Measurements from ENCODE around the gene EIF2B5. TPM values are rescaled to one million over a fixed set of nuclear protein-coding genes. Genes with fewer than 3 reads are reported as not detected.

The EIF2B5 gene
- total and polyA plus RNA-seq, 2 donors = 34.2 to 38.2 TPM

DNA sequence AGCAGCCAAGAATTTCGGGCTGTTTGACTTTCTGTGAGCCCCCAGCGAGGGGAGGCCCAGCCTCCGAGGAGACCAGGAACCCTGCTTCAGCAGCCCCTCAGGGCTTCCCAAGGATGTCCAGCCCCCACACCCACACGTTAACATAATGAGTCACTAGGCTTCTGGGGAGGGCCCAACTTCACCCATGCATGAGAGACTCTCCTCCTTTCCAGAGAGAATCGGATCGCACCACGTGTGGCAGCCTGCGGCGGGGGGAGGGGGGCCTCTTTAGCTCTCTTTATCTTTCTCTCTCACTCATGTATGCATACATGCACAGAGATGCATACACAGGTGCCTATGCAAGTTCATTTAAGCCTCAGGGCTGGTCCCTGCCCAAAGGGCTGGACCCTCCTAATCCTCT is 36.4 kb downstream of the EIF2B5 start:
- H3K4me3 ChIP-seq (ENCODE audit: low read depth, low read length) = no peak overlapping the region

DNA sequence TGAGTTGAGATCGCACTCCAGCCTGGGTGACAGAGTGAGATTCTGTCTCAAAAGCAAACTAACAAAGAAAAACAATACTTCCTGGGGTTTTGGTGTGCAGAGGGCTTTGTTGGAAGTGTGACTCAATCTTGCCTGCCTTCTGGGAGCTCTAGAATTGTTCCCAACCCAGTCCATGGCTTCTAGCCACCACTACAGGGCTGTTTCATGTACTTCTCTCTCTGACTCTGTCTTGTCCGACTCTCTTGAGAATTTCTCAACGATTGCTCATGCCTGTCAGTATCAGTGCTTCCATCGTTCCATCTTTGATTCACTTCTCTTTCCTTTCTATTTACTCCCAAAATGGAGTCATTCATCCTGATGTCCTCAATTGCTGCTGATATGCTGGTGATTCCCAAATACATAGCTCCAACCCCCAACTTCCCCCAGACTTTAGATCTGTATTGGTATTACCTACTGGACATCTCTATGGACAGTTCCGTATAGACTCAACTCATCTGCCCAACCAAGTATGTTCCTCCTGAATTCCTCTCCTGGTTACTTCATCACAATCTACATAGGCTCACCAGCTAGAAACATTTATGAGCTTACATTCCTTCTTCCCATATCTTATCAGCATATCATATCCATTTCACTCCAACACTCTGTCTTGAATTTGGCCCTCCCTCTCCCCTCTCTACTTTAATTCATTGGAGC is 37.7 kb downstream of the EIF2B5 start:
- DNase-seq (ENCODE audit: extremely low spot score) = no peak
- Histone ChIP-seq H3K27ac (ENCODE audit: low read depth) (no peak overlapping the region), H3K36me3 (ENCODE audit: insufficient read depth) (no peaks in the 10 kb centered on the region), H3K4me3 (ENCODE audit: low read depth, low read length) (no peak overlapping the region), H3K4me1 (ENCODE audit: insufficient read depth) (no peaks in the 10 kb centered on the region)
- 72% methylated on average over 5 of the region's 5 CpGs for WGBS

More for the DNA sequence above, 36.4 kb downstream of the EIF2B5 start:
- WGBS = 72% methylated on average over 9 of the region's 9 CpGs
- no peaks in the 10 kb centered on the region for H3K4me1 ChIP-seq (ENCODE audit: insufficient read depth)
- H3K27ac ChIP-seq (ENCODE audit: low read depth) = no peak overlapping the region
- no peaks in the 10 kb centered on the region for H3K36me3 ChIP-seq (ENCODE audit: insufficient read depth)
- no peak for DNase-seq (ENCODE audit: extremely low spot score)

- H3K4me3 ChIP-seq (ENCODE audit: low read depth, low read length) = no peak overlapping the region
- WGBS = 80% methylated on average over 2 of the region's 2 CpGs
- no peaks in the 10 kb centered on the region for H3K4me1 ChIP-seq (ENCODE audit: insufficient read depth)
- no peak for DNase-seq (ENCODE audit: extremely low spot score)
- H3K27ac ChIP-seq (ENCODE audit: low read depth) = no peak overlapping the region
- H3K36me3 ChIP-seq (ENCODE audit: insufficient read depth) = no peaks in the 10 kb centered on the region
These were observed 38.2 kb downstream of the EIF2B5 start for GRCh38 chr3:184173374-184173722.

DNA sequence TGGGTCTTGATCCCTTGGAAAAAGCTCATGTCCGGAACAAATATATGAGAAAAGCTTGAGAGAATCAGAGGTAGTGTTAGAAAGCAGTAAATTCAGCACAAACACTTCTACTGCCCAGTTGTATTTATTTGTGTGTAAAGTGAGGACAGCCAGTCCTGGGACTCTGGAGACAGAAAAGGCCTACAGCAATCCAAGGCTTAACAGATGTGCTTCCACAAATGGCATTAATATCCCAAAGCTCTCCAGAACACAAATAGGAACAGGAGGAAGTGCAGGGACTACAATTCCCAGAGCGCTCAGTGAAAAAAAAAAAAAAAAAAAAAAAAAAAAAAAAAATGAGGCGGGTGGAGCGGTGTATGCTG is 39.1 kb downstream of the EIF2B5 start:
- H3K36me3 ChIP-seq (ENCODE audit: insufficient read depth) = peaks cover 2% of the 10 kb centered on the region

GRCh38 chr3:184174646-184175492 is 39.7 kb downstream of the EIF2B5 start, which contains the start of gene AP2M1:
TSS of gene AP2M1 (plus strand) at chr3:184174855. CDS start at chr3:184176994, 2,139 bp downstream.
- H3K4me1 ChIP-seq (ENCODE audit: insufficient read depth) = no peaks in the 10 kb centered on the region
- under 1% methylated on average over 73 of the region's 73 CpGs for WGBS
- peaks cover 2% of the 10 kb centered on the region for H3K36me3 ChIP-seq (ENCODE audit: insufficient read depth)
- DNase-seq (ENCODE audit: extremely low spot score) = peak; percentile 97
- peak within 1 kb of the TSS; percentile 88 for H3K27ac ChIP-seq (ENCODE audit: low read depth)
- H3K4me3 ChIP-seq (ENCODE audit: low read depth, low read length) = peak within 1 kb of the TSS; percentile 93

More for the DNA sequence above, 39.1 kb downstream of the EIF2B5 start:
- no peaks in the 10 kb centered on the region for H3K4me1 ChIP-seq (ENCODE audit: insufficient read depth)
- no peak overlapping the region for H3K27ac ChIP-seq (ENCODE audit: low read depth)
- no peak for DNase-seq (ENCODE audit: extremely low spot score)
- WGBS = 7% methylated on average over 4 of the region's 4 CpGs
- H3K4me3 ChIP-seq (ENCODE audit: low read depth, low read length) = no peak overlapping the region

- 19% methylated on average over 8 of the region's 8 CpGs for WGBS
- no peaks in the 10 kb centered on the region for H3K4me1 ChIP-seq (ENCODE audit: insufficient read depth)
- no peak for DNase-seq (ENCODE audit: extremely low spot score)
- peaks cover 5% of the 10 kb centered on the region for H3K36me3 ChIP-seq (ENCODE audit: insufficient read depth)
- peak overlapping the region; percentile 93 for H3K4me3 ChIP-seq (ENCODE audit: low read depth, low read length)
- H3K27ac ChIP-seq (ENCODE audit: low read depth) = no peak overlapping the region
These were observed 40.3 kb downstream of the EIF2B5 start for GRCh38 chr3:184175506-184175905.

DNA sequence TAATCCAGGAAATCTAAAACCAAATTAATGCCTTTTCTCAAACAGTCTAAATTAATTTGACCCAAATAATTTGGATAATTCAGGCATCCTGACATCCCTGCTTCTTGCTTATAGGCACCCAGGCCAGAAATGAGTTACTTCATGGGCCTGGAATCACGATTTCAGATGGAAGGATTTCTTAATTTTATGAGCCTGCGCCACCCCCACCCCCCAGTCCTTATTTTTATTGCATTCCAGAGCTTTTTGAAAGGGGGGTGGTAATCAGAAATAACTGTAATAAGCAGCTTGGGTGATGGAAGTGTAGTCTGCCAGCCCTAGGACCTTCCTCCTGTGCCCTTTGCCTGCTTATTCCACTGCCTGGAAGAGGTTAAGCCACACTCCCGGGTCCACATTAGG is 40.8 kb downstream of the EIF2B5 start:
- H3K36me3 ChIP-seq (ENCODE audit: insufficient read depth) = peaks cover 9% of the 10 kb centered on the region
- no peaks in the 10 kb centered on the region for H3K4me1 ChIP-seq (ENCODE audit: insufficient read depth)
- no peak for DNase-seq (ENCODE audit: extremely low spot score)
- H3K27ac ChIP-seq (ENCODE audit: low read depth) = peak overlapping the region; percentile 68
- 12% methylated on average over 3 of the region's 3 CpGs for WGBS
- peak overlapping the region; percentile 24 for H3K4me3 ChIP-seq (ENCODE audit: low read depth, low read length)

DNA sequence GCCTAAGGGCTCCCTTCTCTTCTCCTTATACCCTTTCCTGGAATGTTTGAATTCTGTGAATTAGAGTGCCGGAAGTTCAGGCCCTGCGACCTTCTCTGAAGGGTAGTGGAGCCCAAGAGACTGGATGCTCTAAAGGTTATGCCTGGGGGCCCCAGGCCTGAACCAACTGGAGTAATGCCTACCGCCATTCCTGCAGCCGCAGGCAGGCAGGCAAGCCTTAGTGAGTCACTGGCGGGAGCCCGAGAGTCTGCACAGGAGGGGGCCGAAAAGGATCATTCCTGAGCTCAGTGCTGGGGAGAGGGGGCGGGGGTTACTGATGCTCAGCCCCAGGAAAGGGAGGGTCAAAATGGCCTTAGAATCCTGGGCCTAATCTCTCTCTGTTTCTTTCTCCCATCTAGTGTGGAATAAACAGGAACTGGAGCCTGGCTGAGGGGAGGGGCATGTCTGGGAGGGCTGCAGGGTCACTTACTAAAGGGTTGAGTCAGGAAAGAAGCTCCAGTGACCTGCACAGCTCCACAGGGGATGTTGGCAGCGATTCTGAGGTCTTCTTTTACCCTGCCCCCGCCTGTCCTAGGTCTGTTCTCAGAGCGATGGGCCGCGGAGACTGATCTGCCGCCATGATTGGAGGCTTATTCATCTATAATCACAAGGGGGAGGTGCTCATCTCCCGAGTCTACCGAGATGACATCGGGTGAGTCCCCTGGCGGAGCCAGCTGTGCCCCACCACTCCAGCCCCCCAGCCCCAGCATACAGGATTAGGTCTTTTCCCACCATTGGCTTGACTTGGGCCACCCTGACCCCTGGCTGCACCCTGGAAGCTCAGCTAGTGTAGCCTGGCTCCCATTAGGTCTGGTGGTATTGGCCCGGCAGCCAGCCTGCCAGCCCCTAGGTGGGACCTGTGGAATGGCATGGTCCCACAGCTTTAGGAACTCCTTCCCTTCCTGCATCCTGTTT is 41.5 kb downstream of the EIF2B5 start:
- DNase-seq (ENCODE audit: extremely low spot score) = no peak
- peak overlapping the region; percentile 68 for H3K27ac ChIP-seq (ENCODE audit: low read depth)
- H3K4me3 ChIP-seq (ENCODE audit: low read depth, low read length) = peak overlapping the region; percentile 24
- peaks cover 9% of the 10 kb centered on the region for H3K36me3 ChIP-seq (ENCODE audit: insufficient read depth)
- no peaks in the 10 kb centered on the region for H3K4me1 ChIP-seq (ENCODE audit: insufficient read depth)
- 20% methylated on average over 19 of the region's 19 CpGs for WGBS

GRCh38 chr3:184177331-184177731 is 42.2 kb downstream of the EIF2B5 start:
- H3K4me1 ChIP-seq (ENCODE audit: insufficient read depth) = no peaks in the 10 kb centered on the region
- DNase-seq (ENCODE audit: extremely low spot score) = no peak
- peak overlapping the region; percentile 5 for H3K27ac ChIP-seq (ENCODE audit: low read depth)
- no peak overlapping the region for H3K4me3 ChIP-seq (ENCODE audit: low read depth, low read length)
- H3K36me3 ChIP-seq (ENCODE audit: insufficient read depth) = peaks cover 10% of the 10 kb centered on the region
- 14% methylated on average over 4 of the region's 4 CpGs for WGBS

GRCh38 chr3:184177767-184178306 is 42.7 kb downstream of the EIF2B5 start:
- Histone ChIP-seq H3K4me3 (ENCODE audit: low read depth, low read length) (no peak overlapping the region), H3K36me3 (ENCODE audit: insufficient read depth) (peaks cover 12% of the 10 kb centered on the region), H3K27ac (ENCODE audit: low read depth) (no peak overlapping the region), H3K4me1 (ENCODE audit: insufficient read depth) (no peaks in the 10 kb centered on the region)
- no peak for DNase-seq (ENCODE audit: extremely low spot score)
- WGBS = 89% methylated on average over 14 of the region's 14 CpGs

DNA sequence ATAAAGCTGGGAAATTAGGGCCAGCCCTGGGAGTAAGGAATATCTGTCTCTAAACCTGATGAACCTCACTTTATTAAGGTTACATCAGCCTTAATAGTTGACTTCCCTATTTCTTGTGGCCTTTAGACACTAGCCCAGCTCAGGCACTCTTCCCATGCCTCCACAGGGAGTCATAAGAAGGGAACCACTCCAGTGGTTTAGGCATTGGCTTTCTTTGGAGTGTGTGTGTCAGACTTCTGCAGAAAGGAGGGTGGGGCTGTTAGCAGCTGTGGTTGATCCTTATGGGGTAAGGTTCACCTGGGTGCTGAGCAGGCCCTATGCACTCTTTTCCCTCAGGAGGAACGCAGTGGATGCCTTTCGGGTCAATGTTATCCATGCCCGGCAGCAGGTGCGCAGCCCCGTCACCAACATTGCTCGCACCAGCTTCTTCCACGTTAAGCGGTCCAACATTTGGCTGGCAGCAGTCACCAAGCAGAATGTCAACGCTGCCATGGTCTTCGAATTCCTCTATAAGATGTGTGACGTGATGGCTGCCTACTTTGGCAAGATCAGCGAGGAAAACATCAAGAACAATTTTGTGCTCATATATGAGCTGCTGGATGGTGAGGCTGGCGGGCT is 43.5 kb downstream of the EIF2B5 start:
- 93% methylated on average over 13 of the region's 13 CpGs for WGBS
- no peak for DNase-seq (ENCODE audit: extremely low spot score)
- no peak overlapping the region for H3K4me3 ChIP-seq (ENCODE audit: low read depth, low read length)
- no peaks in the 10 kb centered on the region for H3K4me1 ChIP-seq (ENCODE audit: insufficient read depth)
- peaks cover 14% of the 10 kb centered on the region for H3K36me3 ChIP-seq (ENCODE audit: insufficient read depth)
- no peak overlapping the region for H3K27ac ChIP-seq (ENCODE audit: low read depth)

GRCh38 chr3:184180165-184180564 is 45.0 kb downstream of the EIF2B5 start:
- Histone ChIP-seq H3K27ac (ENCODE audit: low read depth) (no peak overlapping the region), H3K36me3 (ENCODE audit: insufficient read depth) (peaks cover 17% of the 10 kb centered on the region), H3K4me1 (ENCODE audit: insufficient read depth) (no peaks in the 10 kb centered on the region), H3K4me3 (ENCODE audit: low read depth, low read length) (no peak overlapping the region)
- WGBS = 85% methylated on average over 6 of the region's 6 CpGs
- no peak for DNase-seq (ENCODE audit: extremely low spot score)

- WGBS = 96% methylated on average over 9 of the region's 9 CpGs
- peaks cover 17% of the 10 kb centered on the region for H3K36me3 ChIP-seq (ENCODE audit: insufficient read depth)
These were observed 46.4 kb downstream of the EIF2B5 start for GRCh38 chr3:184181596-184181995.

More at GRCh38 chr3:184181596-184181995, 46.4 kb downstream of the EIF2B5 start:
- no peak for DNase-seq (ENCODE audit: extremely low spot score)
- Histone ChIP-seq H3K27ac (ENCODE audit: low read depth) (no peak overlapping the region), H3K4me1 (ENCODE audit: insufficient read depth) (no peaks in the 10 kb centered on the region), H3K4me3 (ENCODE audit: low read depth, low read length) (no peak overlapping the region)

All from urinary bladder (tissue), 4 donors.